HG03159 (cell line): Measurements from ENCODE around the gene FNDC3B.

Source experiments
- ATAC-seq: cut with Tn5 transposase; IDR thresholded peaks from one replicate; pipeline ENCODE4 v1.9.1; 2021; ENCODE audit warnings: mild to moderate bottlenecking, moderate library complexity; ENCODE audit not compliant: unreplicated experiment

FNDC3B gene

DNA sequence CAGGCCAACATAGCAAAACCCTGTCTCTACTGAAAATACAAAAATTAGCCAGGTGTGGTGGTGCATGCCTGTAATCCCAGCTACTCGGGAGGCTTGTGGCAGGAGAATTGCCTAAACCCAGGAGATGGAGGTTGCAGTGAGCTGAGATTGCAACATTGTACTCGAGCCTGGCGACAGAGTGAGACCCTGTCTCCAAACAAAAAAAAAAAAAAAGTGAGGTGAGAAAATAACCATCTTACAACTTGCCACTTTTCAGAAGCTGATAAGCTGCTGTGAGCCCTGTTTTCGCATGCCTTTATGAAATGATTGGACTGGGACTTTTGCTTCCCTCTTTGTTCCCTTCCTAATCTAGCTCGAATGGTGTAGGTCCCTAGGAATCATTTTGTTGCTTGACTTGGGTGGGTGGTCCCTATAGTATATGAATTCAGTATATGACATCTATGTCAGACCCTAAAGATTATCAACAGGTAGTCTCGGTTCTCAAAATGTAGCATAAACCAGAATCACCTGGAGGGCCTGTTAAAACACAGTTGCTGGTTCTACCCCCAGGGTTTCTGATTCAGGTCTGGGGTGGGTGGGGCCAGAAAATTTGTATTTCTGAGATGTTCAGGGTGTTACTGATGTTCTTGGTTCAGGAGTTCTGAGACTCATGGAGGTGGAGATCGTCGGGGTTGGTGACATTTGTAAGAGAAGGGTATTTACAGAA, 107.9 kb downstream of the FNDC3B start:
- no peak for ATAC-seq

DNA sequence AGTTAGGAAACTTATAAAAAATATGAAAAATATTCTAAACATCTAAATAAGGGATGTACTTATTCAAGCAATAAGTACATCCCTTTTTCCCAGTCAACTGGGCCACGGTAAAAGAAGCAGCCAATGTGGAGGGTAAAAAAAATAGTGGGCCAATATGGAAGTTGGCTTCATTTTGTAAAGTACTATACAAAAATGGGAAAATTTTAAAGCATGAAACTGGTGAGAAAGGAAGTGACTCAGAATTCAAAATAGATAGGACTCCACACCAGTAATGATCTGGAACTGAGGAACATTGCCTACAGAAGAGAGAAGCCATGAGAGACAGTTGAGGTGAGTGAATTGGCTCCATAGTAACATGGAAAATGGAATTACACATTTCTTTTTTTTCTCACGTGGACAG, 108.9 kb downstream of the FNDC3B start:
- ATAC-seq: no peak

DNA sequence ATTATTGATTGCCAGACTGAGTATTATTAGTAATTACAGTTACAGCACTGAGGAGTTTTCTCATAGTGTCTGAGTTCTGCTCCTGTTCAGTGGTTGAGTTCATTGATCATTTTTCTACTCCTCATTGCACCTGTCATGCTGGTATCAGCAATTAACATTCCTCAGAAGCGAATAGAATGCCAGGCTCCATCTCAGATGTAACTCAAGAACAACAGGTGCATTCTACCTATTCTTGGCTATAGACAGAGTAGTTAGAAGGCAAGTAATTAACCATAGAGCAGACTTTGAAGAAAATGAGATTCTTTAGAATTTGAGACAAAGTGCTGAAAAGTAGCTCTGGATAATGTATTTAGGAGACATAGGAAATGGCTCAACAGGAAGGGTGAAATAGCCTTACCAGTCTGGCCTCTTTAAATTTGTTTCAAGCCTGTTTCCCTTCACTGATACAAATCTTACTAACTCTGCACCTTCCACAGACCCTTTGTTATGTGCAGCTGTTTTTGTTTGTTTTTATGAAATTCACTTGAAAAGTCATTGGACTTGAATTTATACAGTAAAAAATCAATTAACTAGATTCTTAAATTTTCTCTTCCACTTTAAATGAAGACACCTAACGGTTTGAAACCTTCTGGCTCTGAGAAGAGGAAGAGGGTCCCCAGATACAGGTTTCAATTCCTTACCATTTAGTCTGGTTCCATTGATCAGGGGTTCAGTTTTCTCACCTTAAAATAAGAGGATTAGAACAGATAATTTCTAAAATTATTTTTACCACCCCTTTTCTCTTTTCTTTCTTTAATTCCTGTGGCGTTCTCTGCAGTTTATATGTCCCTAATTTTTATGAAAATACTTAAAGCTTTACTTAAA, 109.6 kb downstream of the FNDC3B start:
- no peak for ATAC-seq

DNA sequence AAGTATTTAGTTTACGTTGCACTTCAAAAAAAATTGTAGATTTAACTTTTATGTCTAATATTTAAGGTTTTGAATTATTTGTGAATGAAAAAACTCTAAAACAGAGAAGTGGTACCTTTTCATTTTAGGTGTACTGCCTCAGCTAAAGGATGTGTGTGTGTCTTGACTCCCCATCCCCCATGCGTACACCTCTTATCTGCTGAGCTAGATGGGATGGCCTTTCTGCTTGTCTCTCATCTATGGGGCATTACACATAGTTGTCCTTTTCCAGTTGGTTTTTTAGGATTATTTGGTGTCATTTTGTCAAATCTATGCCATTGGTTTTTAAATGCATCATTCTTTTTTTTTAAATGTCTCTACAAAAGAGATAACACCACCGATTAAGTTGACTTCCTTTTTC, 110.9 kb downstream of the FNDC3B start:
- ATAC-seq: no peak

DNA sequence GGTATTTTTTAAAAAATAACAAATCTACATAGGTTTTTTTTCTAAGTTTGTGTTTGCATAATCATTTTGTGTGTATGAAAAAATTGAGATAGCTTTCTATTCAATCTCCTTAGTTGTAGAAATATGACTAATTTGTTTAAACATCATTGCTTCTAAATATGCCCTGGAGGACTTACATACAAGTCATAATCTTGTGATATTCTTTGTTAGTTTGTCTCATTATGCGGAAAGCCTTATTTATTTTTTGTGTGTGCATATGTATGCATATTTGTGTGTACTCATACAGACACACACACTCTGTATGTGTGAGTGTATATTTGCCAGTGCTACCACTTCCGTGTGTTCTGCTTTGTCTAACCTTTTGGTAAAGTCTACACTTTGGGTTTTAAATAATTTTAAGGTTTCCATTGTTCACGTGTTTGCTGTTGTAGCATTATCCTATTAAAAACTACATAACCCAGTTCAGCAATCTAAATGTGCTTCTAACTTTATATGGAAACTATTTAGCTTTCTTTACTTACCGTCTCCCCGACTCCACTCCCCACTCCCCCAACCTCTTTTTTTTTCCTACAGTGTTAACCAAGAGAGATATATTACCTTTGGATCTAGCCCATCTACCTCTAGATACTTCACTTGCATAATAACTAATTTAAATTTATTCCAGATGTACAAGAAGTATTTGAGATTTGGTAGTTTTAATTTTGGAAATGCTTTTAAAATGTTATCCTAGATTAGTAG, 111.7 kb downstream of the FNDC3B start:
- no peak for ATAC-seq

DNA sequence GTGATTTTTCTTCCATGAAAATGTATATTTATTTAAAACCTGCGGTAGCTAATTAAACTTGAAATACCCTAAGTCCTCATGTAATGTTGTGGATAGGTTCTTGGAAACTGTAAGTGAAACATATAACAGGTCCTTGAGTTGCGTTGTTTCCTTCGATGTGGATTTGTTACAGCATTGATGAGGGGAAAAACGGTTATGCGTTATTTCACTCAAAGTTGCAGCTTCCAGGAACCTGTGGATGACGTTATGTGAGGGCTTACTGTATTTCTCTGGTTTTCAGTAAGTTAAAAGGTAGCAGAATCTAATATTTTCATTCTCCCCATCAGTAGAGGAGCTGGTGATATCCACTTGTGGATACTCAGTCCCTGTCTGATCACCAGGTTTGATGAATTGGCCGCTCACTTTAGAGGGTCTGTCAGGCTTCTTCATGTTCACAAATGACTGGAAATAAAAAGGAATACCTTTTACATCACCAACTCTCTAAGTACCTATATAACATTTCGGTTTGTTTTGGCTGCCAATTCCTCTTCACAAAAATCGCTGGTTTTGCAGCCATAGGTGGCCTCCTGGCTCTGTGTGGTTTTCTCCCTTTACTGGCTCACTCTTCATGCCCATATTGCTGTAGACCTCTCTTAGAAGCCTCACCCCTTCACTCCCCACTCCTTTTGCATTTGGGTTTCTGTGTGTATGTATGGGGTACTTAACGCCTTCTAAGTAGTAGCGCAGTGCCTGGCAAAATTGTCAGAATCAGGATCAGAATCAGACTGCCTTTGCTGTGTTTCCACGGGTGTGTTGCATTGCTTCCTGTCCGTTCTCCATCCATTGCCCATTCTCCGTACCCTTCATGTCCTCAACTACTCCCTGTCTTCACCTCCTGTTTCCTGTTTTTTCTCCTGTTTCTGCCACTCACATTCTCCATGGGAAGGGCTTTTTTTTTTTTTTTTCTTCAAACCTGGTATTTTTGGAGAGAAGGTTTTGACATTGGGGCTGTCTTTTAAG, 112.6 kb downstream of the FNDC3B start:
- ATAC-seq: no peak

DNA sequence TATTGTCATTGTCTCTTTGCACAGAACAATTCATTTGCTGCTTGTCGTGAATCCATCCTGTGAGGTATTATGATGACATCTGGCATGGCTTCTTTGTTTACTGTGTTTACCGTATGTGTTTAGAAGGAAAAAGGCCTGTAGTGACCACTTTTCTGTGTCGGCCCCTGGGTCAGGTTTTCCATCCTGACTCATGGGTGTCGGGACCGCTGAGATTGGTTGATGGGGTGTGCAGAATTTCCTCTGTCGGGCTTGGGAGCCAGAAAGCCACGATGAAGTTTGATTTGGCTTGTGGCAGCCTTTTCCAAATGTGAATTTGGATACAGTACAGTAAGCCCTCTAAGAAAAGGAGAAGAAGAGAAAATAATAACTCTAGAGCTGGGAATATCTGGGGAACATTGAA, 113.5 kb downstream of the FNDC3B start:
- ATAC-seq: no peak

DNA sequence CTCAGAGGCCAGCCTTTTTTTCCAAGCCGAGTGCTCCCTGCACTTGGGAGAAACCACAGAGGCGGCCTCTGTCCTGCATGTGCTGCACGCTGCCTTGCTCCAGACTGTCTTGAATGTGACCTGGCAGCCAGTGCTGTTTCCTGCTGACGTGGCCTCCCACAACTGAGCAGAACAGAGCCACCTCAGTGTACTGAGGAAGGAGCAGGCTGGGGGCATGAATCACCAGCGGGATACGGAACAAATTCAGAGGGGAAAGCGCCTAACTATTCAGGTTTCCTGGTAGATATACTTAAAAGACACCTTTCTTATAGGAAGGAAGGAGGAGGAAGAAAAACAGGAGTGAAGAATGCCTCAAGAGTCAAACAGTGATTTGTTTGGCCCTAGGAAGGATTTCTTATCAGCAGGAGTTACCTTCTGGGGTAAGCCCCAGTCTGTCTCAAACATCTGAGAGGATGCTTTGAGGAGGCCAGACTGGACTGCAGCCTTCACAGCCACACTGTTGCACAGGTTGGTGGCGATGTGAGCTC, 114.0 kb downstream of the FNDC3B start:
- no peak for ATAC-seq

DNA sequence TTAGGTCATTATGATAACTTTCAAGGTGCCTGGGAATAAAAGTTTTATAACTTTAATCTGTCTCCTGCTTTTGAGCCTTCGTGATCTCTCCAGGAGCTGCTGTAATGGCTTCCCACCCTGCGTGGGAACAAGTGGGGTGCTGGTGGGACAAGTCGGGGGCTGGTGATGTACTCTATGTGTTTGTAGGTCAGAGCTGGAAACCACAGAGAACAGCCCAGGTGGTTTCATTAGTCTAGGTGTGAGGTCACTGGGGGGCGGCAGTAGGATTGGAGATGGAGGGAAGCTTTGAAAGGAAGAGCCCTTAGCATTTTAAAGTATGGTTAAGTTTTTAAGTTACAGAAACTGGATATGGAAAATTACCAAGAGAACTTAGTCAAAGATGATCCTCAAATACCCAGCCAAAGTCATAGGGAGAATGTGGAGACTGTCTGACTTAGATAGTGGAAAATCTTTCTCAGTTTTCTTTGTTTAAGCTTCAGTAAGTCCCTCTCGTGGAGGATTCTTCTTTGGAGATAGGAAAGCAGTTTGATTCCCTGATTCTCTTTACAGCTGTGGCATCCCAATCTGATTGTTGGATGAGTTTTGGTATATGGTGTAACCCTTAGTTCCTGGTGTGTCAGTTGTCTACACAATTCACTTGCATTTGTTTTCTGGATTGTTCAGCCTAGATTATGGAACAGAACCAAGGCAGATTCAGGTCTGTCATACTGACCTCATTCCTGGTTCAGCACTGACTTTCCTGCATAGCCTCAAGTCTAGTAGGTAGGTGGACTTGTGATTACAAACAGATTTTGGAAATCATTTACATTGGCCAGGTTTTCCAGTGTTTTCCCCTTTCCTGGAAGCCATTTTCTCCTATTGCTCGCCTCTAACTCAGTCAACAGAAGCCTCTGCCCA, 115.6 kb downstream of the FNDC3B start:
- ATAC-seq: no peak

DNA sequence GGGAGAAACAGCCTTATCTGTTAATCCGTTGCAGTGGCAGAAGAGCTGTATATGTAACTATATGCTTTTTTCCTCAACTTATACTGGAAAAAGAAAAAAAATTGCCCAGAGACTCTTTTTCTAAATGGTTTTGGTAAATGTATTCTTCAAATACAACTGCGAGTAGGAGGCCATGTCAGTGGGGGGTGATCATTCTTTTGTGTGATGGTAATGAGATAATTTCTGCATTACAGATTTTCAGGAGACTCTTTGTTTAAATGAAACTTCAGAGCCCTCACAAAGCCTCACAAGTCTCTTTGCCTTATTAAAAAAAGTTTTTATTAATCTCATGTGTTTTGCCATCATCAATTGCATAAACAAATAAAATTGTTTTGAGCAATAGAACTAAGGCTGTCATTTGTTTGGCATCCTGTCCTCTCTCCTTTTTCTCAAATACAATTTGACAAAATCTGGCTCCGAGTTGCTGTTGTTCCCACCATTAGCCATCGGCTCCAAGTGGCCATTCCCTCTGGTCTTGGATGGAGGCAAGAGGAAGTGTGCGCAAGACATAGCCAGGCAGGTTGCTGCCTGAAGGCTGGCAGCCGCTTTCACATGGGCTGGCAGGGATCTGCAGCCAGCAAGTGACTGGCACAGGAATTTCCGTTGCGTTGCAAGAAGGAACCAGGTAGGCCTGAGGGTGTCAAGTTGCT, 116.7 kb downstream of the FNDC3B start:
- ATAC-seq: no peak

DNA sequence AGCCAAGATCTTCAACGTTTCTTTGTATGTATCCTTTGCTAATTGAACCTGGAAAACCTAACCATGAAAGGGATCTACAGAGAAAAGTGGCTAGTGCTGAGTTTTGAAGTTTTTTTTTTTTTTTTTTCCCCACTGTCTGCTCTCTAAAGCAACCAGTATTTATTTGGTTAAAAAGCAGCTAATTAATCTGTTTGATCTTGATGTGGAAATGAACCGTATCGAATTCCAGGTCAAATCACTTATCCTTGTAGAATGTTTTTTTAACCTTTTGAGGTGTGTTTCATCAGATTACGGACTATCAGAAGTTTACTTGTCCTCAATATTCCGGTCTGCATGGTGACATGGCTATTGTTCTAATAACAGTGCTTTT, 117.2 kb downstream of the FNDC3B start:
- no peak for ATAC-seq

DNA sequence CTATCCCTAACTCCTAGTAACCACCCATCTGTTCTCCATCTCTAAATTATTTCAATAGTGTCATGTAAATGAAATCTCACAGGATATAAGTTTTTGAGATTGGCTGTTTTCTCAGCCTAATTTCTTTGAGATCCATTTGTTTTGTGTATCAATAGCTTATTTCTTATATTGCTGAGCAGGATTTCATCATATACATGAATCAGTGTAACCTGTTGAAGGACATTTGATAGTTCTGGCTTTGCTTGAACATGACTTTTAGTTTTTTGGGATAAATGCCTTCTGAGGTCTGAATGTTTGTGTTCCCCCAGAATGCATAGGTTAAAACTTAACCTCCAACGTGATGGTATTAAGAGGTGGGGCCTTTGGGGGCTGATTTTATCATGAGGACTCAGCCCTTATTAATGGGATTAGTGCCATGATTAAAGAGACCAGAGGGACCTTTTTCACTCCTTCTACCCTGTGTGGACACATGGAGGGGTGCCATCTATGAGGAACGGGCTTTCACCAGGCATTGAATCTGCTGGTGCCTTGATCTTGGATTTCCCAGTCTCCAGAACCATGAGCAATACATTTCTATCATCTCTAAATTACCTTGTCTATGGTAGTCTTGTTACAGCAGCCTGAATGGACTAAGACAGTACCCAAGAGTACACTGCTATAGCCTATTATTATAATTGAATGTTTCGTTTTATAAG, 118.3 kb downstream of the FNDC3B start:
- no peak for ATAC-seq

DNA sequence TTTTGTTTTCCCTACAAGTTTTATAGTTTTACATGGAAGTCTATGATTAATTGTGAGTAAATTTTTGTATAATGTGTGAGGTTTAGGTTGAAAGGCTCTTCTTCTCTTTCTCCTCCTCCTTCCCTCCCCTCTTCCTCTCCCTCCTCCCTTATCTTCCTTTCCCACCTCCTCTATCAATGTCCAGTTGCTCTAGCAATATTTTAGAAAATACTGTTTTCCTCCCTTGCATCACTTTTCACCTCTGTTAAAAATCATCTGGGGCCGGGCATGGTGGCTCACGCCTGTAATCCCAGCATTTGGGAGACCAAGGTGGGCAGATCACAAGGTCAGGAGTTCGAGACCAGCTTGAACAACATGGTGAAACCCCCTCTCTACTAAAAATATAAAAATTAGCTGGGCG, 119.4 kb downstream of the FNDC3B start:
- ATAC-seq: no peak

DNA sequence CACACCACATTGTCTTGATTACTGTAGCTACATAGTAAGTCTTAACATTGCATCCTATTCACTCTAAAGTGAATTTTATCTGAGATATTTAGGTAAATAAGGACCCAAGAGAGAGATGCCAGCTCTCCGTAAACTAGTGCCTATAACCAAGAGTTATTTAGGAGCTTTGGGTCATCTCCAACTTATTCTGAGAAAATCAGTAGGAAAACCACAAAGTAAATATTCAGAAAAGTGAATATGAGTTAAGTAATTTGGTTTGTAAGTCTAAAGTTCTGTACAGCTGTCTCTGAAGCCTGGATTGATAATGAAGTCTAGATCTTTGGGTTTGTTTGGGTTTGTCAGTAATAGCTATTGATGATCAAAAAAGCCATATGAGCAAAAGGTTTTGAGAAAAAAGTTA, 120.0 kb downstream of the FNDC3B start:
- no peak for ATAC-seq

DNA sequence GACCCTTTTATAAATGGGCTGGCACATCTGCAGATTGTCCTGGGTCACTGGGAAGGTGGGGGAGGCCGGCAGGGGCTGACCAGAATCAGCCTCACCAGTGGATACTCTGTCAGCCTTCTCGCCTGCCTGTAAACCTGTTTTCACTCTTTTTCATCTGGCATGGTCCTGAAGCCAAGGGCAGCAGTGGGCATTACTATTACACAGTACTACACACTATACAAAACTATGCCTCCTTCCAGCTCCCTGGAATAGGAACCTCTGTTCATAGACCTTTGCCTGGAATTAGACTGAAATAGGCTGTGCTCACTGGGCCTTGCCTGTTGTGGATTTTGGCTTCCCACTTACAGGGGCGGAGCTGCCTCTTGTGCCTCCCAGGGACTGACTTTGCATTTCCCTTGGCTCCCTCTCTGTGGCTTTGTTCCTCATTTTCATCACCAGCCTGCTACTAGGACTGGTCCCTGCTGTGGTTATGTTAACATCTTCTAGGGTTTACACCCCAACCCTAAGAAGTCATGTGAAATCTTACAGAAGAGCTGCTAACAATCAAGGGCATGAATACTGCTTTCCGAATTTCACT, 120.7 kb downstream of the FNDC3B start:
- no peak for ATAC-seq

DNA sequence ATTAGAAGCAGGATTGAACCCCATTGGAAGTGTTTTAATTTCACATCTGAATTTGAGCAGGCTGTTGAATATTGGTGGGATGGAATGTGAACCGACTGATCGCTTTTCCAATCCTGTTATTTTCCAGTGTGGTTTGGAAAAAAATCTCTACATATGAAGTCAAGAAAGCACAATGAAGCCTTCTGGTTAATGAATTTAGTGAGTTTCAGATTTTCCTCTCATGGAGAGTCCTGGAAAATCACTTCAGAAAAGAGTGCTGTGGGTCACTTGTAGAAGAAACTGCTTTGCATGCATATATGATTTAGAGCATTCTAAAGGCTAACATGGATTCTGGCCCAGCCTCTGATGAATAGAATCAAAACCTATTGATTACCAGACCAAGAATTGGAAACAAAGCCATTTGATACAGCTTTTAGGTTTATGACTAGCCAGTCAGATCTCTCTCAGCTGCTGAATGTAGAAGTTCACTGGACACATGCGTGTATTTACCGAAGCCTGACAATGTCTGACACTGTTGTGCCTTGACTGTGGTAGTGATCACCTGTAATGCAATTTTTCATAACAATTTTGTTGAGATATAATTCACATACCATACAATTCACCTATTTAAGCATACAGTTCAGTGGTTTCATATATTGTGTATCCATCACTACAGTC, 121.9 kb downstream of the FNDC3B start:
- no peak for ATAC-seq

DNA sequence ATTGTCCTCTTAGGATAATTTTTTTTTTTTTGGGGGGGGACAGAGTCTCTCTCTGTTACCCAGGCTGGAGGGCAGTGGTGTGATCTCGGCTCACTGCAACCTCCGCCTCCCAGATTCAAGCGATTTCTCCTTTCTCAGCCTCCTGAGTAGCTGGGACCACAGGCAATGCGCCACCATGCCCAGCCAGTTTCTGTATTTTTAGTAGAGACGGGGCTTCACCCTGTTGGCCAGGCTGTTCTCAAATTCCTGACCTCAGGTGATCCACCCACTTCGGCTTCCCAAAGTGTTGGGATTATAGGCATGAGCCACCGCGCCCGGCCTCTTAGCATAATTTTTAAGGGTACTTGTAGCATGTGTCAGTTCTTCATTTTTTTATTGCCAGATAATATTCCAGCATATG, 122.6 kb downstream of the FNDC3B start:
- no peak for ATAC-seq
